Liver (tissue), 9 donors: ENCODE results near the gene SLC38A2. TPM values are rescaled to one million over a fixed set of nuclear protein-coding genes. Genes with fewer than 3 reads are reported as not detected.

Source experiments
- DNase-seq: peaks from one replicate; pipeline ENCODE4 v3.0.0-alpha.2; 2017; ENCODE audit warnings: low spot score
- H3K27ac ChIP-seq, 2 donors: one replicate each; pipeline ENCODE4 v1.7.0; 2013; ENCODE audit warnings: inconsistent platforms in 2 of 2, low read length in 2 of 2, control low read depth in 1 of 2, low read depth in 1 of 2, mild to moderate bottlenecking in 1 of 2
- H3K27me3 ChIP-seq, 4 donors: one replicate each; pipeline versions ENCODE4 v1.6.1 to v1.7.0; 2013; ENCODE audit warnings: low read length in 3 of 4, inconsistent platforms in 1 of 4, mild to moderate bottlenecking in 1 of 4, moderate library complexity in 1 of 4; ENCODE audit not compliant: control insufficient read depth in 4 of 4, insufficient read depth in 4 of 4
- H3K36me3 ChIP-seq, 4 donors: one replicate each; pipeline versions ENCODE4 v1.6.1 to v1.7.0; 2013; ENCODE audit warnings: low read length in 3 of 4, mild to moderate bottlenecking in 3 of 4, low read depth in 1 of 4, moderate library complexity in 1 of 4; ENCODE audit not compliant: control insufficient read depth in 4 of 4, insufficient read depth in 3 of 4
- H3K4me1 ChIP-seq, 4 donors: one replicate each; pipeline versions ENCODE4 v1.6.1 to v1.7.0; 2013; ENCODE audit warnings: low read length in 3 of 4, mild to moderate bottlenecking in 3 of 4, moderate library complexity in 1 of 4; ENCODE audit not compliant: control insufficient read depth in 4 of 4, insufficient read depth in 4 of 4
- H3K4me3 ChIP-seq, 3 donors: one replicate each; pipeline versions ENCODE4 v1.6.1 to v1.7.0; 2013; ENCODE audit warnings: low read length in 3 of 3, control low read depth in 1 of 3, low read depth in 1 of 3, mild to moderate bottlenecking in 1 of 3
- H3K9ac ChIP-seq, 2 donors: one replicate each; pipeline ENCODE4 v1.7.0; 2013; ENCODE audit warnings: low read length in 2 of 2, mild to moderate bottlenecking in 2 of 2, moderate library complexity in 2 of 2, control low read depth in 1 of 2, low read depth in 1 of 2
- H3K9me3 ChIP-seq, 4 donors: one replicate each; pipeline versions ENCODE4 v1.6.1 to v1.7.0; 2013; ENCODE audit warnings: low read length in 3 of 4; ENCODE audit not compliant: control insufficient read depth in 4 of 4
- ATF3 ChIP-seq: IDR thresholded peaks from 2 replicates; pipeline ENCODE4 v1.6.1; 2016; ENCODE audit warnings: antibody characterized with exemption
- CTCF ChIP-seq: fragments of 150-350 bp; IDR thresholded peaks from 2 replicates; pipeline ENCODE4 v1.5.1; 2017; ENCODE audit warnings: improper control_type of control experiment, low read depth, low read length; ENCODE audit not compliant: missing input control
- FOXA1 ChIP-seq: IDR thresholded peaks from 2 replicates; pipeline ENCODE4 v1.6.1; 2016; ENCODE audit warnings: antibody characterized with exemption
- FOXA2 ChIP-seq: IDR thresholded peaks from 2 replicates; pipeline ENCODE4 v1.6.1; 2016; ENCODE audit warnings: antibody characterized with exemption
- GABPA ChIP-seq, 2 donors: IDR thresholded peaks in 1 of 2; conservative IDR thresholded peaks in 1 of 2; 2 replicates each; pipeline ENCODE4 v1.6.1; 2016; ENCODE audit warnings: antibody characterized with exemption in 2 of 2, mild to moderate bottlenecking in 1 of 2, moderate library complexity in 1 of 2
- HNF4A ChIP-seq, 2 donors: conservative IDR thresholded peaks; 2 replicates each; pipeline ENCODE4 v1.6.1; 2016; ENCODE audit warnings: antibody characterized with exemption in 2 of 2, mild to moderate bottlenecking in 2 of 2
- HNF4G ChIP-seq: IDR thresholded peaks from 2 replicates; pipeline ENCODE4 v1.6.1; 2016; ENCODE audit warnings: antibody characterized with exemption
- JUND ChIP-seq, 2 donors: IDR thresholded peaks; 2 replicates each; pipeline ENCODE4 v1.6.1; 2016; ENCODE audit warnings: antibody characterized with exemption in 2 of 2
- MAX ChIP-seq: IDR thresholded peaks from 2 replicates; pipeline ENCODE4 v1.6.1; 2016; ENCODE audit warnings: antibody characterized with exemption
- RAD21 ChIP-seq, 2 donors: IDR thresholded peaks; 2 replicates each; pipeline ENCODE4 v1.6.1; 2016; ENCODE audit warnings: antibody characterized with exemption in 2 of 2, mild to moderate bottlenecking in 2 of 2
- REST ChIP-seq: IDR thresholded peaks from 2 replicates; pipeline ENCODE4 v1.6.1; 2016; ENCODE audit warnings: antibody characterized with exemption, mild to moderate bottlenecking
- RXRA ChIP-seq, 2 donors: IDR thresholded peaks; 2 replicates each; pipeline ENCODE4 v1.6.1; 2017 to 2018; ENCODE audit warnings: antibody characterized with exemption in 2 of 2, mild to moderate bottlenecking in 1 of 2
- TAF1 ChIP-seq: conservative IDR thresholded peaks from 2 replicates; pipeline ENCODE4 v1.6.1; 2016; ENCODE audit warnings: antibody characterized with exemption, mild to moderate bottlenecking
- YY1 ChIP-seq: IDR thresholded peaks from 2 replicates; pipeline ENCODE4 v1.6.1; 2016; ENCODE audit warnings: antibody characterized with exemption, mild to moderate bottlenecking
- ZBTB33 ChIP-seq: IDR thresholded peaks from 2 replicates; pipeline ENCODE4 v1.6.1; 2016; ENCODE audit warnings: antibody characterized with exemption
- WGBS: extraction: QIAGEN DNeasy Blood & Tissue Kit; methylation state at CpG from one replicate; pipeline ENCODE4 v1.1.7; 2013; 5-methylcytosine and 5-hydroxymethylcytosine counted together
- polyA plus RNA-seq, 2 donors: library from polyadenylated mRNA; stranded (reverse) in 1 of 2; unstranded in 1 of 2; fragments of 200-250 nt in 1 of 2; fragments of >200 nt in 1 of 2; fragmentation: Nextera tagmentation in 1 of 2; extraction: Ambion mirVana in 1 of 2; gene quantifications; one replicate each; pipeline versions ENCODE4 v1.2.1 to v1.2.3, GENCODE V29; 2013 to 2015
- total RNA-seq, 2 donors: library from RNA; depleted of rRNA; stranded (reverse); fragments of >200 nt; gene quantifications; one replicate each; pipeline ENCODE4 v1.2.3, GENCODE V29; 2014
- donor health status: healthy.
- donor health status: healthy.
- donor health status: healthy.
- donor health status: healthy.
- donor health status: healthy.

SLC38A2 gene
- total and polyA plus RNA-seq, 4 donors = 50.6 to 472 (median 97.4) TPM

- no peak overlapping the region for H3K27ac ChIP-seq
- H3K27me3 ChIP-seq = no peaks in the 10 kb centered on the region
- H3K4me1 ChIP-seq = peaks cover 0 to 6% (median 3%) of the 10 kb centered on the region in 4 donors
- TF ChIP-seq HNF4G (no peak), TAF1 (no peak), YY1 (no peak), FOXA2 (no peak), RAD21 (IDR thresholded peaks at IDR 0.05) (no peak), JUND (IDR thresholded peaks at IDR 0.05) (no peak), CTCF (no peak), FOXA1 (no peak), RXRA (IDR thresholded peaks at IDR 0.05) (no peak), ZBTB33 (no peak), MAX (no peak), GABPA (IDR thresholded peaks at IDR 0.05 in 1 of 2, conservative IDR thresholded peaks at IDR 0.05 in 1 of 2) (no peak), ATF3 (no peak), HNF4A (conservative IDR thresholded peaks at IDR 0.05) (no peak), REST (no peak)
- H3K4me3 ChIP-seq = no peak overlapping the region
- no peaks in the 10 kb centered on the region for H3K9me3 ChIP-seq
- H3K36me3 ChIP-seq = no peaks in the 10 kb centered on the region
- 91% methylated on average over 4 of the region's 4 CpGs for WGBS
- no peak for DNase-seq
- H3K9ac ChIP-seq = no peak overlapping the region
Measured at GRCh38 chr12:46408441-46408840, 35.9 kb upstream of the SLC38A2 start.

DNA sequence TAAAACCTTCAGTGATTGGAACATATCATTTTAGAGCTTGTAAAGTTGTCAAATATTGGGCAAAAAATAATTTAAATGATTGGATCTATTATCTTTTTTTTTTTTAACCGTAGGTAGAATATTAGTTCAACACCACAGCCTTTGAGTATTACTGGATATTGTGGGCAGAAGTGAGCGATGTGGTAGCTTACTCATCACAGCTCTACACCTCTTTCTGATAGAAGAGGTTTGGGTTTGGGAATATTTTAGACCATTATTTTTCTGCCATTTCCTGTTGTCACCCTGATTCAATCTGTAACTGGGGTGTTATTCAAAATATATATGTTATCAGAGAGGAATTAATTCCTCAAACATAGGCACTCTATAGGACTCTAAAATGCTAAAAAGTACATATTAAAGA, 34.8 kb upstream of the SLC38A2 start:
- no peaks in the 10 kb centered on the region for H3K27me3 ChIP-seq
- WGBS = 88% methylated on average over 2 of the region's 2 CpGs
- TF ChIP-seq REST = no peak
- TF ChIP-seq ZBTB33 = no peak
- TF ChIP-seq CTCF = no peak
- no peak overlapping the region for H3K4me3 ChIP-seq
- H3K9me3 ChIP-seq = no peaks in the 10 kb centered on the region
- DNase-seq = no peak
- peaks cover 0 to 6% (median 3%) of the 10 kb centered on the region in 4 donors for H3K4me1 ChIP-seq
- H3K36me3 ChIP-seq = no peaks in the 10 kb centered on the region
- no peak overlapping the region for H3K27ac ChIP-seq
- H3K9ac ChIP-seq = no peak overlapping the region
